Measurements from ENCODE around the gene FOXP1. TPM values are rescaled to one million over a fixed set of nuclear protein-coding genes. Genes with fewer than 3 reads are reported as not detected.
A peak's percentile ranks its signal among the peaks of the same experiment; 100 is the strongest.

FOXP1 gene
- total RNA-seq, 1 donor from 2014 or later, result 128 TPM

DNA sequence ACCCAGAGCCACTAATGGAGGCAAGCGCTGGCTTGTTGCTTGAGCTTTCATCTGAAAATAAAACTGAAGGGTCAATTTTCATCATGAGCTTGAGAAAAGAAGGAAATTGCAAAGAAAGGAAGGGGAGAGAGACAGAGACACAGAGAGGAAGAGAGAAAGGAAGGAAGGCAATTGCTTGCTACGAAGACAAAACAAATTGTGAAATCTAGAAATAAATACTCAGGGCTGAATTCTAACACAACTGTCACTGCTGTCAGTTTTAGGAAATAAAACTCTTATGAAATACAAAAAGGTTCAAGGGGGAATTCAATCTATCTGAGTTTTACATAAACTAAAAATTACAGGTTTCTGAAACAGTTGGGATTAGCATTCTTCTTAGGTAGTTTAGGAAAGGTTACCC is 36.7 kb downstream of the FOXP1 start:
- no peak for TF ChIP-seq CTCF (IDR thresholded peaks at IDR 0.05)
- TF ChIP-seq POLR2A (IDR thresholded peaks at IDR 0.05), result no peak
- TF ChIP-seq POLR2AphosphoS5 (IDR thresholded peaks at IDR 0.05; ENCODE audit: insufficient read depth in 1 of 2, low read depth in 1 of 2), result no peak
- H3K4me3 ChIP-seq, result no peak overlapping the region
- intact Hi-C loops (cut with DNase I), result no loop called here
- no peaks in the 10 kb centered on the region for H3K27me3 ChIP-seq
- H3K4me1 ChIP-seq, result peaks cover 18% of the 10 kb centered on the region
- H3K9me3 ChIP-seq, result no peaks in the 10 kb centered on the region
- no peak for DNase-seq (ENCODE audit: extremely low spot score in 2 of 2)
- no peak overlapping the region for H3K27ac ChIP-seq
- H3K36me3 ChIP-seq, result no peaks in the 10 kb centered on the region

DNA sequence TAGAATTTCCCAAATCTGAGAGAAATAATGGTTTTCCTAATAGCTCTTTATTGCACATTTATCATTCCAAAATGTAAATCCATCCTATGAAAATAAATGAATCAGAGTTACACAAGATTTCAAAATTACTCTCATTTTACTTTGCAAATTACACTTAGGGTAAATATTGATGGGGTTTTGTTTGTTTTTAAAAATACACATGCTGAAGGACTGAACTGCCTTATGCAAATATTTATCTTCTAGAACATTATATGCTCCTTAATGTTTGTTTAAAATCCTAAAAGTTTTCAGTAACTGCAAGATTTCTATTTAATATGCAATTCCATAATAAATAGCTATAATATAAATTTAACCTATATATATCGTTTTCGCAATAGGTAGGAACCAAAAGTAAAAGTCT is 38.2 kb downstream of the FOXP1 start:
- TF ChIP-seq POLR2A (IDR thresholded peaks at IDR 0.05), result no peak
- no peak for TF ChIP-seq CTCF (IDR thresholded peaks at IDR 0.05)
- no peak for TF ChIP-seq POLR2AphosphoS5 (IDR thresholded peaks at IDR 0.05; ENCODE audit: insufficient read depth in 1 of 2, low read depth in 1 of 2)
- Histone ChIP-seq H3K4me1 (peaks cover 20% of the 10 kb centered on the region), H3K27ac (no peak overlapping the region), H3K9me3 (no peaks in the 10 kb centered on the region), H3K4me3 (no peak overlapping the region), H3K36me3 (no peaks in the 10 kb centered on the region), H3K27me3 (no peaks in the 10 kb centered on the region)
- no peak for DNase-seq (ENCODE audit: extremely low spot score in 2 of 2)
- intact Hi-C loops (cut with DNase I), result no loop called here

DNA sequence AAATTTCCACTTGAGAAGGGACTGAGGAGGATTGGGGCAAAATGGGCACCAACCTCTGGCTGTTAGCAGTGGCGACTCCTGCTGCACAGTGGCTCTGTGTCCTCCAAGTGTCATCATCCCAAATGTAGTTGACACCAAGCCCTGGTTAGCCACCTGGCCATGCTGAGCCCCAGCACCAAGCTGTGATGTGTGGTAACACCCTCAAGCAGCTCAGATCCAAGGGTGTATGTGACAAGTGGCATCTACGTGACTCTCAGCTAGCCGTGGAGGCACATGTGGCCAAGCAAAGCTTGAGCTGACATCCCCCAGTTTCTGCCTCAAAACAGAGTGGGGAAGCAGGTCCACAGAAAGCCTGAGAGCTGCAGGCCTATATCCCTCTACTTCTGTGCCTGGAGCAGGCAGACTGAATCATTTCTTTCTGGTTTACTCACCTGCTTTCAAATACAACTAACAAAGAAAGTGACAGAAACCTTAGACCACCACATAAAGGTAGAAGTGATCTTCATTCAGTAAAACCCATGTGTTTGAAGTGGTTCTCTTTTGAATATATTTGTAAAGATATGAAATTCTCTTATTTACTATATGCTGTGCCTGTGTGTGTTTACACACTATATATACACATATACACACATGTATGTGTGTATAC is 40.0 kb downstream of the FOXP1 start:
- no peaks in the 10 kb centered on the region for H3K9me3 ChIP-seq
- peaks cover 20% of the 10 kb centered on the region for H3K4me1 ChIP-seq
- H3K27me3 ChIP-seq, result no peaks in the 10 kb centered on the region
- no peak overlapping the region for H3K4me3 ChIP-seq
- no peak for TF ChIP-seq POLR2AphosphoS5 (IDR thresholded peaks at IDR 0.05; ENCODE audit: insufficient read depth in 1 of 2, low read depth in 1 of 2)
- TF ChIP-seq POLR2A (IDR thresholded peaks at IDR 0.05), result no peak
- TF ChIP-seq CTCF (IDR thresholded peaks at IDR 0.05), result no peak
- DNase-seq (ENCODE audit: extremely low spot score in 2 of 2), result no peak
- H3K36me3 ChIP-seq, result no peaks in the 10 kb centered on the region
- intact Hi-C loops (cut with DNase I), result no loop called here
- H3K27ac ChIP-seq, result peak overlapping the region; percentile 31

DNA sequence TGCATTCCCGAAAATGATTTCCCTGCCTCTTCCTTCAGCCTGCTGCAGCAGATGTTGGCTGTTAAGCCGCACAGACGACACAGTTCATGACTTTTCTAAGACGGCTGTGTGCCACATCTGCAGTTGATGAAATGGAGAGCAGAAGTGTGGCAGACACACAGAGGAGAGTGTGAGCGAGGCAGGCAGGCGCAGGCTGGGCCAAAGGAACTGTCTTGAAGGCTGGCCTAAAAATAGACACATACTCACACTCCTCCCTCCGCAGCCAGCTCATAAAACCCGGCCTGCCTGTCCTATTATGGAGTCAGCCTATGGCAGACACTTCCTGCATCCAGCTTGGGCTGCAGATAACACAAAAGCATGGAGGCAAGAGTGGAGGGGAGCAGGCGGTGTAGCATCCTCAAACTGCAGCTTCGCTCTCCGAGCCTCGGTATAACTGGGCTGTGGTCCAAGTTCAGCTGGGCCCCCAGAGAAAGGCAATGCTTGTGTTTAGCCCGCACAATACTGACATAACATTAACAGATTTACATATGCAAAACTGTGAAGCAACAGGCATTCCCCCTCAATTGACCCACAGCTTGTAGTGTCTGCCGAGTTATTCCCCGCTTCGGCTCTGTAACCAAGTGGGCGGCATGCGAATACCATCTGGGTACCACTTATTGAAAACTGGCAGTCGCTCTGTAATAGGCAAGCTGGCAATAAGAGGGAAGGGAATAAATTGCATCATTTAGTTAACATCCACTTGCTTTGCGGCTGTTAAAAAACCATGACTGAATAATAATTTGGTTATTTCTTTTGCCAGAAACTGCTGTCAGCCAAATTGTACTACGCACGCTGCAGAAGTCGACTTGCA is 40.8 kb downstream of the FOXP1 start:
- Histone ChIP-seq H3K27ac (peak overlapping the region; percentile 31), H3K4me3 (peak overlapping the region; percentile 13 to 33), H3K27me3 (no peaks in the 10 kb centered on the region), H3K9me3 (no peaks in the 10 kb centered on the region), H3K4me1 (peaks cover 22% of the 10 kb centered on the region), H3K36me3 (no peaks in the 10 kb centered on the region)
- TF ChIP-seq POLR2AphosphoS5 (IDR thresholded peaks at IDR 0.05; ENCODE audit: insufficient read depth in 1 of 2, low read depth in 1 of 2), result peak; percentile 58 to 74
- no peak for TF ChIP-seq CTCF (IDR thresholded peaks at IDR 0.05)
- DNase-seq (ENCODE audit: extremely low spot score in 2 of 2), result peak in 1 of 2 donors; percentile 91
- intact Hi-C loops (cut with DNase I), result no loop called here

- DNase-seq (ENCODE audit: extremely low spot score in 2 of 2), result no peak
- H3K4me1 ChIP-seq, result peaks cover 36% of the 10 kb centered on the region
- TF ChIP-seq POLR2AphosphoS5 (IDR thresholded peaks at IDR 0.05; ENCODE audit: insufficient read depth in 1 of 2, low read depth in 1 of 2), result no peak
- no peak for TF ChIP-seq CTCF (IDR thresholded peaks at IDR 0.05)
- TF ChIP-seq POLR2A (IDR thresholded peaks at IDR 0.05), result no peak
- no peaks in the 10 kb centered on the region for H3K9me3 ChIP-seq
- intact Hi-C loops (cut with DNase I), result no loop called here
- H3K36me3 ChIP-seq, result no peaks in the 10 kb centered on the region
- no peak overlapping the region for H3K4me3 ChIP-seq
- H3K27me3 ChIP-seq, result no peaks in the 10 kb centered on the region
- H3K27ac ChIP-seq, result no peak overlapping the region
Measured at GRCh38 chr3:71541313-71541712, 42.2 kb downstream of the FOXP1 start.
